ENCODE results near the gene CHAC1.
"Not testable (repeated sequence)": the region's sequence is repeated elsewhere in the genome, so short reads cannot be mapped to it uniquely, and the experiment has no call there.

CHAC1 gene

DNA sequence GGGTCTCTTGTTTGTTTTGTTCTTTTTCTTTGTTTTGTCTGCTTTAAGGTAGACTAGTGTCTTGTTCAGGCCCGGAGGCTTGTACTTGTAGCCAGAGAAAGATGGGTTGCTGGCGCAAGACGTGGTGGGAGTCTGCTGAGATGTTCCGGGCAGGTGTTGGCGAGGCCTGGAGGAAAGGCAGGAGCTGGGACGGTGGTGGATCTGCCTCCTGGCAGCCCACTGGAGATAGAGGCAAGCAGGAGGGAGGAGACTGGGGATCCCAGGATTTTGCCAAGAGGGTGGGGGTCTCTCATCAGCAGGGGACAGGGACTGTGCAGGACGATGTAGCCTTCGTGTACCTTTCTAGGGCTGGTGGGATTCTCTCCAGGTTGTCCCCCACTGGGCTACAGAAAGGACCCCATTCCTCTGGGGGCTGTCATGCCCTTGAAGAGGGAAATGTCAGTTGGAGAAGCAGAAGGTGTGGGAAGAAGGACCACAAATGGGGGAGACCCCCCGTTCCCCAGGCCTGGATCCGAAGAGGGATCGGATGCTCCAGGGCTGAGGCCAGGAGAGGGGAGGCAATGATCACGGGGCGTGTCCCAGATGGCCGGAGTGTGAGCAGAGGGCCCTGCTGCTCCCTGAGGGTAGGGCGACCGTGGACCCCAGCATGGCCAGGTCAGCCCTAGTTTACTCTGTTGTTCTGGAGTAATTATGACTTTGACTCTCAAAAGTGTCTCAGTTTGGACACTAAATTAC is 7.0 kb downstream of the CHAC1 start:
- Histone ChIP-seq H3K27me3 (no peaks in the 10 kb centered on the region), H3K9me3 (no peaks in the 10 kb centered on the region), H3K4me3 (ENCODE audit: low read depth, low read length) (no peak overlapping the region), H3K36me3 (no peaks in the 10 kb centered on the region), H3K4me1 (peaks cover 10% of the 10 kb centered on the region)
- DNase-seq = no peak
- TF ChIP-seq, protein P1, sequence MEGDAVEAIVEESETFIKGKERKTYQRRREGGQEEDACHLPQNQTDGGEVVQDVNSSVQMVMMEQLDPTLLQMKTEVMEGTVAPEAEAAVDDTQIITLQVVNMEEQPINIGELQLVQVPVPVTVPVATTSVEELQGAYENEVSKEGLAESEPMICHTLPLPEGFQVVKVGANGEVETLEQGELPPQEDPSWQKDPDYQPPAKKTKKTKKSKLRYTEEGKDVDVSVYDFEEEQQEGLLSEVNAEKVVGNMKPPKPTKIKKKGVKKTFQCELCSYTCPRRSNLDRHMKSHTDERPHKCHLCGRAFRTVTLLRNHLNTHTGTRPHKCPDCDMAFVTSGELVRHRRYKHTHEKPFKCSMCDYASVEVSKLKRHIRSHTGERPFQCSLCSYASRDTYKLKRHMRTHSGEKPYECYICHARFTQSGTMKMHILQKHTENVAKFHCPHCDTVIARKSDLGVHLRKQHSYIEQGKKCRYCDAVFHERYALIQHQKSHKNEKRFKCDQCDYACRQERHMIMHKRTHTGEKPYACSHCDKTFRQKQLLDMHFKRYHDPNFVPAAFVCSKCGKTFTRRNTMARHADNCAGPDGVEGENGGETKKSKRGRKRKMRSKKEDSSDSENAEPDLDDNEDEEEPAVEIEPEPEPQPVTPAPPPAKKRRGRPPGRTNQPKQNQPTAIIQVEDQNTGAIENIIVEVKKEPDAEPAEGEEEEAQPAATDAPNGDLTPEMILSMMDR (IDR thresholded peaks at IDR 0.05; ENCODE audit: low read depth, low read length) = no peak

DNA sequence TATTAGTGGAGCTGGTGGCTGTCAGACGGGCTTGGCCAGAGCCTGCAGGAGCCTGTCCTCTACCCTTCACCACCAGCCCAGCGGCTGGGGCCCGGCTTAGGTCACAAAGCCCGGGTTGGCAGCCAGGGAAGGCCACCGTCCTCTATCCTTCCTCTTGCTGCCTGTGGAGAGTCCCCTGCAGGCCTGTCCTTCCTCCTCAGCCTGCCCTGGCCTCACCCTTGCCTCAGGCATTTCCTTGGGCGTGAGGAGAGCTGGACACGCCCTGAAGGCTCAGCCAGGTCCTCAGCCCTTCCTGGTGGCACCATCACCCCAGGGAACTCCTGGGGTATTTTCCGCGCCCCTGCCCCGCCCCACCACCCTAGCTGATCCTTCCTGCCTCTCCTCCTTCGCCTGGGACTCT is 7.7 kb downstream of the CHAC1 start:
- no peak for DNase-seq
- H3K4me3 ChIP-seq (ENCODE audit: low read depth, low read length) = no peak overlapping the region
- peaks cover 13% of the 10 kb centered on the region for H3K4me1 ChIP-seq
- H3K36me3 ChIP-seq = no peaks in the 10 kb centered on the region
- H3K27me3 ChIP-seq = no peaks in the 10 kb centered on the region
- TF ChIP-seq, protein P1 (IDR thresholded peaks at IDR 0.05; ENCODE audit: low read depth, low read length) = no peak
- no peaks in the 10 kb centered on the region for H3K9me3 ChIP-seq

DNA sequence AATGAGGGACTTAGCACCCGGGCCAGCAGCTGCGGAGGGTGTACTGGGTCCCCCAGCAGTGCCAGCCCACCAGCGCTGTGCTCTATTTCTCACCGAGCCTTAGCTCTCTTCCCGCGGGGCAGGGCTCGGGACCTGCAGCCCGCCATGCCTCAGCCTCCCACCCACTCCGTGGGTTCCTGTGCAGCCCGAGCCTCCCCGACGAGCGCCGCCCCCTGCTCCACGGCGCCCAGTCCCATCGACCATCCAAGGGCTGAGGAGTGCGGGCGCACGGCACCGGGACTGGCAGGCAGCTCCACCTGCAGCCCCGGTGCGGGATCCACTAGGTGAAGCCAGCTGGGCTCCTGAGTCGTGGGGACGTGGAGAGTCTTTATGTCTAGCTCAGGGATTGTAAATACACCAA is 8.5 kb downstream of the CHAC1 start:
- DNase-seq; H3K27me3 ChIP-seq; H3K4me3 ChIP-seq (ENCODE audit: low read depth, low read length); H3K9me3 ChIP-seq; H3K36me3 ChIP-seq: not testable (repeated sequence)
- peaks cover 21% of the 10 kb centered on the region for H3K4me1 ChIP-seq

DNA sequence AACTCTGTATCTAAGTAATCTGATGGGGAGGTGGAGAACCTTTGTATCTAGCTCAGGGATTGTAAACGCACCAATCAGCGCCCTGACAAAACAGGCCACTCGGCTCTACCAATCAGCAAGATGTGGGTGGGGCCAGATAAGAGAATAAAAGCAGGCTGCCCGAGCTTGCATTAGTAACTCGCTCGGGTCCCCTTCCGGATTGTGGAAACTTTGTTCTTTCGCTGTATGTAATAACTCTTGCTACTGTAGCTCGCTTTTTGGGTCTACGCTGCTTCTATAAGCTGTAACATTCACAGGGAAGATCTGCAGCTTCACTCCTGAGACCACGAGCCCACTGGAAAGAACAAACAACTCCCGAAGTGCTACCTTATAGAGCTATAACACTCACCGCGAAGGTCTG is 9.0 kb downstream of the CHAC1 start:
- H3K27me3 ChIP-seq; H3K4me3 ChIP-seq (ENCODE audit: low read depth, low read length); DNase-seq; H3K9me3 ChIP-seq; H3K36me3 ChIP-seq: not testable (repeated sequence)
- peaks cover 23% of the 10 kb centered on the region for H3K4me1 ChIP-seq

DNA sequence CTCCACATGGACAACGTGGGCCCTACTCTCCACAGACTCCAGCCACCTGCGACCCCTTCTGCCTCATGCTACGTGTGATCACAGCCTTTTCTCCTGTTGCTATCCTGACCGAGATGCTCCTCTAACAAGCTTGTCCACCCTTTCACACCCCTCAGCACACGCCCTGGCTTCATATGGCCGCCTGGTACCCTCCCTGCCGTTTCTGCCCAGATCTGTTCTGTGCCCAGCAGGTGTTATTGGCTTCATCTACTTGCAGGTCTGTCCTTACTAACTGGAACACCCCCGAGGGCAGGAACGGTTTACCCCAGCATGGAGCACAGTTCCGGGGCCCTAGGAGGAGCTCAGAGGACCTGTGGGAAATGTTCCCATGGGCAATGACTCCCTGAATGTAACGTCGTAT is 9.9 kb downstream of the CHAC1 start:
- no peak overlapping the region for H3K4me3 ChIP-seq (ENCODE audit: low read depth, low read length)
- H3K4me1 ChIP-seq = peaks cover 23% of the 10 kb centered on the region
- DNase-seq = no peak
- no peaks in the 10 kb centered on the region for H3K9me3 ChIP-seq
- H3K36me3 ChIP-seq = no peaks in the 10 kb centered on the region
- no peaks in the 10 kb centered on the region for H3K27me3 ChIP-seq
- TF ChIP-seq, protein P1 (IDR thresholded peaks at IDR 0.05; ENCODE audit: low read depth, low read length) = no peak

DNA sequence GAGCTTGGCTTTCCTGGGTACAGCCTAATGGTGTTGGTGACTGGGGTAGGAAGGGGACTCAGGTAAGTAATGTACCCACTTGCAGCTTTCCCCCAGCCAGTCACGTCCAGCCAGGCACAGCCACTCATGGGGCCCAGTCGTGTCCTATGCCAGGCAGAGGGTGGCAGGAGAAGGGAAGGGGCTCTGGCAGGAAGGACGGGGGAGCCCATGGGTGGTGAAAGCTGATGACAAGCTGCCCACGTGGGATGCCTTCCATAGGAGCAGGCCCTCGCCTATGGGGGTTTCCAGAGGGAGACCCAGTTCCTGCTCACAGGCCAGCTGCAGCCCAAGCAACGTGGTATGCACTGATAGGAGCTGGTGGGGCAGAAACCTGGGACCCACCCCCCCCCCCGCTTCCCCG is 10.7 kb downstream of the CHAC1 start:
- no peak overlapping the region for H3K4me3 ChIP-seq (ENCODE audit: low read depth, low read length)
- TF ChIP-seq, protein P1 (IDR thresholded peaks at IDR 0.05; ENCODE audit: low read depth, low read length) = no peak
- no peaks in the 10 kb centered on the region for H3K27me3 ChIP-seq
- H3K36me3 ChIP-seq = no peaks in the 10 kb centered on the region
- no peaks in the 10 kb centered on the region for H3K9me3 ChIP-seq
- no peak for DNase-seq
- H3K4me1 ChIP-seq = peaks cover 23% of the 10 kb centered on the region

DNA sequence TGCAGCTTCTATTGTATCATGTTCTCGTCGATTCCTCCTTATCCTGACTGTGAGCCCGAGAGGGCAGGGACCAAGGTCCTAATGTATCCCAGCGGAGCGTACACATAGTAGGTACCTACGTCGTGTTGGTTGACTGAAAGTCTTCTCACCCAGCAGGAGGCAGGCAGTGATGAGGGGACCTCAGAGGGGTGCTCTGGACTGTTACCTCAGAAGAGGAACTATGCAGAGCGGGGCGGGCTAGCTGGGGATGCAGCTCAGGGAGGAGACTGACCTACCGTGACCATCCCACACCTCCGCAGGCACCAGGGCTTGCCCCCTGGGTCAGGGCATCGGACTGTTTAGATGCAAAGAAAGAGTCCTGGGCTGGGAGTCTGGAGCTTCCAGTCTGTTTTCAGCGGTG is 11.4 kb downstream of the CHAC1 start:
- no peak for DNase-seq
- H3K4me1 ChIP-seq = peaks cover 17% of the 10 kb centered on the region
- H3K9me3 ChIP-seq = no peaks in the 10 kb centered on the region
- no peaks in the 10 kb centered on the region for H3K27me3 ChIP-seq
- no peaks in the 10 kb centered on the region for H3K36me3 ChIP-seq
- no peak overlapping the region for H3K4me3 ChIP-seq (ENCODE audit: low read depth, low read length)
- TF ChIP-seq, protein P1 (IDR thresholded peaks at IDR 0.05; ENCODE audit: low read depth, low read length) = no peak

Measured in BE2C (cell line).